ENCODE data around the gene EIF4EBP3.

- TF ChIP-seq CTCF (IDR thresholded peaks at IDR 0.05) = no peak
- no peak for TF ChIP-seq EZH2 (IDR thresholded peaks at IDR 0.05; ENCODE audit: borderline replicate concordance, insufficient read depth, low read depth, low read length, poor library complexity, severe bottlenecking)
Observed at GRCh38 chr5:140549237-140550144, 2.0 kb downstream of the EIF4EBP3 start.

Data from B cell (primary cell).